IMR-90 (cell line): ENCODE measurements around the gene TRAF1. TPM values are rescaled to one million over a fixed set of nuclear protein-coding genes. Genes with fewer than 3 reads are reported as not detected.
A peak's percentile ranks its signal among the peaks of the same experiment; 100 is the strongest.

Experiments
- ATAC-seq: fragments of 200-7000 bp; cut with Tn5 transposase; 2 replicates; pipeline ENCODE4 v1.9.1; 2020; ENCODE audit warnings: low read depth, mild to moderate bottlenecking, moderate library complexity
- BruUV-seq: library from RNA; stranded (reverse); fragments of 400-500 nt; replicated peaks from 2 replicates; lab custom pipeline; 2021; lab: Mats Ljungman, UMichigan
- CTCF ChIA-PET: fragments of 300-600 bp; formaldehyde crosslinking; extraction: SDS; loops from one replicate; lab custom pipeline; 2021; ENCODE audit warnings: antibody characterized with exemption; lab: Yijun Ruan, JAX
- POLR2A ChIA-PET: fragments of 300-600 bp; sonication (Branson Sonifier 250); formaldehyde crosslinking; loops from one replicate; lab custom pipeline; 2022; ENCODE audit warnings: antibody characterized with exemption; ENCODE audit not compliant: unreplicated experiment; lab: Charles Lee
- DNase-seq: peaks from one replicate; pipeline ENCODE4 v3.0.0; 2013
- H2AFZ ChIP-seq: replicated peaks from 2 replicates; pipeline ENCODE3; 2013; ENCODE audit warnings: low read length, mild to moderate bottlenecking; ENCODE audit not compliant: poor library complexity
- H2AK5ac ChIP-seq: 2 replicates; pipeline ENCODE4 v1.6.1; 2013; ENCODE audit warnings: low read depth, low read length, inconsistent platforms
- H2AK9ac ChIP-seq: replicated peaks from 2 replicates; pipeline ENCODE3; 2013; ENCODE audit warnings: mild to moderate bottlenecking, low read depth, low read length, moderate library complexity; ENCODE audit not compliant: poor library complexity
- H2BK120ac ChIP-seq: 2 replicates; pipeline ENCODE4 v1.6.1; 2013; ENCODE audit warnings: low read depth, low read length, inconsistent platforms
- H2BK15ac ChIP-seq: 3 replicates; pipeline ENCODE4 v1.6.1; 2013; ENCODE audit warnings: low read depth, low read length, inconsistent platforms
- H2BK20ac ChIP-seq: 2 replicates; pipeline ENCODE4 v1.6.1; 2013; ENCODE audit warnings: low read depth, mild to moderate bottlenecking, inconsistent platforms, low read length, moderate library complexity
- H2BK5ac ChIP-seq: 2 replicates; pipeline ENCODE4 v1.6.1; 2013; ENCODE audit warnings: mild to moderate bottlenecking, low read depth, low read length, inconsistent platforms; ENCODE audit not compliant: poor library complexity, severe bottlenecking
- H3K14ac ChIP-seq: replicated peaks from 2 replicates; pipeline ENCODE4 v1.6.1; 2013; ENCODE audit warnings: low read depth, low read length, inconsistent platforms
- H3K18ac ChIP-seq: 2 replicates; pipeline ENCODE4 v1.6.1; 2013; ENCODE audit warnings: low read depth, low read length, control low read depth
- H3K23ac ChIP-seq: 2 replicates; pipeline ENCODE4 v1.6.1; 2013; ENCODE audit warnings: low read depth, low read length, inconsistent platforms
- H3K27ac ChIP-seq: 2 replicates; pipeline ENCODE4 v1.5.1; 2013; ENCODE audit warnings: mild to moderate bottlenecking, control low read depth, low read length; ENCODE audit not compliant: insufficient read depth
- H3K27me3 ChIP-seq: 2 replicates; pipeline ENCODE4 v1.6.1; 2013; ENCODE audit warnings: low read length; ENCODE audit not compliant: control insufficient read depth, insufficient read depth
- H3K36me3 ChIP-seq: 2 replicates; pipeline ENCODE4 v1.6.1; 2013; ENCODE audit warnings: low read length, mixed read lengths; ENCODE audit not compliant: control insufficient read depth, insufficient read depth
- H3K4ac ChIP-seq: 2 replicates; pipeline ENCODE4 v1.6.1; 2013; ENCODE audit warnings: low read depth, low read length, inconsistent platforms
- H3K4me1 ChIP-seq: 2 replicates; pipeline ENCODE4 v1.6.1; 2013; ENCODE audit warnings: low read length, mixed read lengths; ENCODE audit not compliant: control insufficient read depth, insufficient read depth
- H3K4me2 ChIP-seq: 2 replicates; pipeline ENCODE4 v1.6.1; 2013; ENCODE audit warnings: low read depth, mild to moderate bottlenecking, control low read depth, low read length, moderate library complexity
- H3K4me3 ChIP-seq: 2 replicates; pipeline ENCODE4 v1.5.1; 2013; ENCODE audit warnings: low read depth, mild to moderate bottlenecking, control low read depth, low read length, moderate library complexity; ENCODE audit not compliant: insufficient read depth
- H3K56ac ChIP-seq: 2 replicates; pipeline ENCODE4 v1.6.1; 2013; ENCODE audit warnings: low read length, inconsistent platforms; ENCODE audit not compliant: insufficient read depth; ENCODE audit errors: extremely low read depth
- H3K79me1 ChIP-seq, 2 experiments: 2 replicates each; pipeline ENCODE4 v1.6.1; 2013; ENCODE audit warnings: low read length in 2 of 2, inconsistent platforms in 1 of 2, low read depth in 1 of 2
- H3K9ac ChIP-seq: 2 replicates; pipeline ENCODE4 v1.6.1; 2013; ENCODE audit warnings: low read depth, low read length, control low read depth
- H3K9me1 ChIP-seq: 2 replicates; pipeline ENCODE4 v1.6.1; 2013; ENCODE audit warnings: low read length, inconsistent platforms; ENCODE audit not compliant: insufficient read depth
- H3K9me3 ChIP-seq: 2 replicates; pipeline ENCODE4 v1.6.1; 2013; ENCODE audit warnings: low read length; ENCODE audit not compliant: control insufficient read depth, insufficient read depth
- H4K20me1 ChIP-seq: 2 replicates; pipeline ENCODE4 v1.6.1; 2013; ENCODE audit warnings: low read length, inconsistent platforms; ENCODE audit not compliant: insufficient read depth
- H4K5ac ChIP-seq: 2 replicates; pipeline ENCODE4 v1.6.1; 2013; ENCODE audit warnings: mild to moderate bottlenecking, low read depth, low read length, control low read depth
- H4K8ac ChIP-seq, 2 experiments: 2 replicates each; pipeline ENCODE4 v1.6.1; 2013; ENCODE audit warnings: low read depth in 2 of 2, low read length in 2 of 2, control low read depth in 1 of 2, inconsistent platforms in 1 of 2
- H4K91ac ChIP-seq: 2 replicates; pipeline ENCODE4 v1.6.1; 2013; ENCODE audit warnings: low read depth, low read length, inconsistent platforms; ENCODE audit not compliant: insufficient read depth
- BHLHE40 ChIP-seq: fragments of 150-350 bp; IDR thresholded peaks from 2 replicates; pipeline ENCODE4 v1.6.1; 2016; ENCODE audit warnings: mild to moderate bottlenecking, low read depth, low read length
- CEBPB ChIP-seq: IDR thresholded peaks from 2 replicates; pipeline ENCODE4 v1.6.1; 2012; ENCODE audit warnings: low read depth, low read length, improper control_type of control experiment
- CHD1 ChIP-seq: IDR thresholded peaks from 2 replicates; pipeline ENCODE4 v1.6.1; 2012; ENCODE audit warnings: low read depth, low read length, improper control_type of control experiment
- FOS ChIP-seq: fragments of 150-350 bp; IDR thresholded peaks from 2 replicates; pipeline ENCODE4 v1.6.1; 2016; ENCODE audit warnings: low read depth, low read length
- MAFK ChIP-seq: IDR thresholded peaks from 2 replicates; pipeline ENCODE4 v1.6.1; 2012; ENCODE audit warnings: low read depth, low read length, improper control_type of control experiment
- MAZ ChIP-seq: IDR thresholded peaks from 2 replicates; pipeline ENCODE4 v1.6.1; 2012; ENCODE audit warnings: low read depth, mild to moderate bottlenecking, low read length, improper control_type of control experiment, moderate library complexity, borderline replicate concordance
- MXI1 ChIP-seq: IDR thresholded peaks from 2 replicates; pipeline ENCODE4 v1.6.1; 2012; ENCODE audit warnings: low read depth, mild to moderate bottlenecking, low read length, moderate library complexity, borderline replicate concordance
- NFE2L2 ChIP-seq: fragments of 150-350 bp; IDR thresholded peaks from 2 replicates; pipeline ENCODE4 v1.6.1; 2016; ENCODE audit warnings: low read depth, mild to moderate bottlenecking, low read length
- POLR2A ChIP-seq: IDR thresholded peaks from 2 replicates; pipeline ENCODE4 v1.6.1; 2012; ENCODE audit warnings: mild to moderate bottlenecking, low read depth, low read length
- RAD21 ChIP-seq: IDR thresholded peaks from 2 replicates; pipeline ENCODE4 v1.6.1; 2012; ENCODE audit warnings: low read length, improper control_type of control experiment
- RCOR1 ChIP-seq: IDR thresholded peaks from 2 replicates; pipeline ENCODE4 v1.6.1; 2012; ENCODE audit warnings: mild to moderate bottlenecking, low read length, improper control_type of control experiment; ENCODE audit not compliant: insufficient replicate concordance
- RFX5 ChIP-seq: IDR thresholded peaks from 2 replicates; pipeline ENCODE4 v1.8.0; 2012; ENCODE audit warnings: low read depth, mild to moderate bottlenecking, low read length, moderate library complexity
- SMC3 ChIP-seq: fragments of 150-350 bp; IDR thresholded peaks from 2 replicates; pipeline ENCODE4 v1.6.1; 2016; ENCODE audit warnings: low read depth, mild to moderate bottlenecking, antibody characterized with exemption, low read length, moderate library complexity
- WGBS, 2 experiments: methylation state at CpG; one replicate each; pipeline versions ENCODE4 v1.1.5 to v1.1.7; 2013; ENCODE audit warnings: missing lambda C conversion rate in 2 of 2; ENCODE audit not compliant: insufficient read length in 1 of 2; ENCODE audit errors: extremely low coverage in 2 of 2; 5-methylcytosine and 5-hydroxymethylcytosine counted together
- dilution Hi-C: fragments of 300-500 bp; cut with HindIII; formaldehyde crosslinking; loops from one replicate; pipeline ENCODE4 v1.14.3; 2018; ENCODE audit warnings: low sequenced_read_pairs; ENCODE audit not compliant: unreplicated experiment
- in situ Hi-C: fragments of 300-500 bp; cut with MboI; formaldehyde crosslinking; loops from 3 replicates; pipeline ENCODE4 v1.14.3; 2019; ENCODE audit warnings: low sequenced_read_pairs, inconsistent platforms, mixed read lengths
- intact Hi-C: fragments of 100-400 bp; cut with micrococcal nuclease; formaldehyde crosslinking; loops from 2 replicates; pipeline ENCODE4 v1.10.0; 2022
- polyA plus RNA-seq, 3 experiments: library from polyadenylated mRNA; depleted of rRNA; stranded (reverse); fragments of >200 nt; gene quantifications; 2 replicates each; pipeline ENCODE4 v1.2.3, GENCODE V29; 2012; ENCODE audit warnings: low replicate concordance in 1 of 3
- total RNA-seq: library from RNA; depleted of rRNA; stranded (reverse); fragments of >200 nt; gene quantifications from 2 replicates; pipeline ENCODE4 v1.2.3, GENCODE V29; 2012
- TF ChIP-seq, protein P1 (sequence below): fragments of 150-350 bp; IDR thresholded peaks from 2 replicates; pipeline ENCODE4 v1.6.1; 2016; ENCODE audit warnings: low read depth, mild to moderate bottlenecking, low read length, moderate library complexity, borderline replicate concordance
- TF ChIP-seq, protein P2 (sequence below): conservative IDR thresholded peaks from 2 replicates; pipeline ENCODE4 v1.5.1; 2012; ENCODE audit warnings: mild to moderate bottlenecking, low read depth, low read length, improper control_type of control experiment
- TF ChIP-seq, protein P3 (sequence below): fragments of 150-350 bp; IDR thresholded peaks from 2 replicates; pipeline ENCODE4 v1.6.1; 2017; ENCODE audit warnings: mild to moderate bottlenecking, antibody characterized with exemption, low read length, low read depth

TRAF1 gene
- total and polyA plus RNA-seq, 2 of the 4 experiments (the other 2 are of a cell fraction), result 3.9 to 4.1 TPM

DNA sequence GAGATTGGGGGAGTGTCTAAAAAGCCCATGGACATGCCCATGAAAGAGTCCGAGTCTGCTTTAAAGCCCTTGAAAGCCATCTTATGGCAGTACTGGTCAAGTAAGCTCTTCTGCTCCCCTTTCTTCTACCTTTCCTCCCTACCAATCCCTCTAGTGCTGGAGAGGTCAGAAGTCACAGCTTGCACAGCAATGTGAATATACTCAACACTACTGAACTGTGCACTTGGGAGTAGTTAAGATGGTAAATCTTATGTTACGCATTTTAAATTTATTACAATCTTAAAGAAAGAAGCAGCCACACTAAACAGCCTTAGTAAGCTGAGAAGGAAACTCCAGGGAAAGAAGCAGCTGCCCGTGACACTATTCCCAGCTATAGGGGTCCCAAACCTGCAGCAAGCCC, 12.3 kb upstream of the TRAF1 start:
- intact Hi-C loops (loop anchor here (5.0 kb wide), 2 partner anchors 123 to 322 kb away; no protein-coding TSS in a partner anchor), dilution Hi-C loops (no loop called here), in situ Hi-C loops (loop anchor here (5.0 kb wide), 1 partner anchor 67 kb away; no protein-coding TSS in a partner anchor)
- Histone ChIP-seq H2BK120ac (peak overlapping the region; percentile 52; the same call in 1 of the 2 replicates), H3K27me3 (no peaks in the 10 kb centered on the region), H3K18ac (peak overlapping the region; percentile 23; the same call in 1 of the 2 replicates), H4K91ac (peak overlapping the region; percentile 72; the same call in 1 of the 2 replicates), H4K20me1 (no peaks in the 10 kb centered on the region), H3K4me3 (no peak overlapping the region), H3K36me3 (no peaks in the 10 kb centered on the region), H3K9me1 (peaks cover 19% of the 10 kb centered on the region), H3K56ac (no peak overlapping the region), H3K9me3 (no peaks in the 10 kb centered on the region), H2AK5ac (peak overlapping the region; percentile 16; the same call in 1 of the 2 replicates), H3K9ac (no peak overlapping the region), H3K4me2 (no peak overlapping the region), H2BK5ac (no peak overlapping the region), H2BK15ac (no peak overlapping the region; the same call in 2 of the 3 replicates), H3K14ac (no peak overlapping the region), H3K79me1 (0 out of 4 replicates have a peak, but pooled peaks cover 0 to 3% of the 10 kb centered on the region in 2 experiments), H2BK20ac (peak overlapping the region; percentile 44; the same call in 1 of the 2 replicates), H3K4me1 (peaks cover 44% of the 10 kb centered on the region), H2AK9ac (no peak overlapping the region), H4K8ac (no peak overlapping the region), H3K23ac (no peak overlapping the region), H2AFZ (no peak overlapping the region), H4K5ac (no peak overlapping the region), H3K27ac (no peak overlapping the region), H3K4ac (no peak overlapping the region; the same call in 1 of the 2 replicates)
- no peak for DNase-seq
- no CpG with 5 or more reads among the region's 3 CpGs for WGBS, 2 experiments
- ChIA-PET POLR2A (no interaction called here), CTCF (interaction anchor here (0.6 kb wide), 1 partner anchor 327 kb away, joined by 11 read pairs; no protein-coding TSS in a partner anchor)
- TF ChIP-seq FOS, result no peak
- TF ChIP-seq, protein P1, sequence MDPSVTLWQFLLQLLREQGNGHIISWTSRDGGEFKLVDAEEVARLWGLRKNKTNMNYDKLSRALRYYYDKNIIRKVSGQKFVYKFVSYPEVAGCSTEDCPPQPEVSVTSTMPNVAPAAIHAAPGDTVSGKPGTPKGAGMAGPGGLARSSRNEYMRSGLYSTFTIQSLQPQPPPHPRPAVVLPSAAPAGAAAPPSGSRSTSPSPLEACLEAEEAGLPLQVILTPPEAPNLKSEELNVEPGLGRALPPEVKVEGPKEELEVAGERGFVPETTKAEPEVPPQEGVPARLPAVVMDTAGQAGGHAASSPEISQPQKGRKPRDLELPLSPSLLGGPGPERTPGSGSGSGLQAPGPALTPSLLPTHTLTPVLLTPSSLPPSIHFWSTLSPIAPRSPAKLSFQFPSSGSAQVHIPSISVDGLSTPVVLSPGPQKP, result no peak
- no peak for TF ChIP-seq MXI1
- no peak for TF ChIP-seq CHD1
- TF ChIP-seq RFX5, result no peak
- TF ChIP-seq RAD21, result no peak
- no peak for TF ChIP-seq POLR2A
- no peak for TF ChIP-seq MAFK
- no peak for TF ChIP-seq NFE2L2
- TF ChIP-seq, protein P2, sequence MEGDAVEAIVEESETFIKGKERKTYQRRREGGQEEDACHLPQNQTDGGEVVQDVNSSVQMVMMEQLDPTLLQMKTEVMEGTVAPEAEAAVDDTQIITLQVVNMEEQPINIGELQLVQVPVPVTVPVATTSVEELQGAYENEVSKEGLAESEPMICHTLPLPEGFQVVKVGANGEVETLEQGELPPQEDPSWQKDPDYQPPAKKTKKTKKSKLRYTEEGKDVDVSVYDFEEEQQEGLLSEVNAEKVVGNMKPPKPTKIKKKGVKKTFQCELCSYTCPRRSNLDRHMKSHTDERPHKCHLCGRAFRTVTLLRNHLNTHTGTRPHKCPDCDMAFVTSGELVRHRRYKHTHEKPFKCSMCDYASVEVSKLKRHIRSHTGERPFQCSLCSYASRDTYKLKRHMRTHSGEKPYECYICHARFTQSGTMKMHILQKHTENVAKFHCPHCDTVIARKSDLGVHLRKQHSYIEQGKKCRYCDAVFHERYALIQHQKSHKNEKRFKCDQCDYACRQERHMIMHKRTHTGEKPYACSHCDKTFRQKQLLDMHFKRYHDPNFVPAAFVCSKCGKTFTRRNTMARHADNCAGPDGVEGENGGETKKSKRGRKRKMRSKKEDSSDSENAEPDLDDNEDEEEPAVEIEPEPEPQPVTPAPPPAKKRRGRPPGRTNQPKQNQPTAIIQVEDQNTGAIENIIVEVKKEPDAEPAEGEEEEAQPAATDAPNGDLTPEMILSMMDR, result no peak
- TF ChIP-seq SMC3, result no peak
- TF ChIP-seq, protein P3, sequence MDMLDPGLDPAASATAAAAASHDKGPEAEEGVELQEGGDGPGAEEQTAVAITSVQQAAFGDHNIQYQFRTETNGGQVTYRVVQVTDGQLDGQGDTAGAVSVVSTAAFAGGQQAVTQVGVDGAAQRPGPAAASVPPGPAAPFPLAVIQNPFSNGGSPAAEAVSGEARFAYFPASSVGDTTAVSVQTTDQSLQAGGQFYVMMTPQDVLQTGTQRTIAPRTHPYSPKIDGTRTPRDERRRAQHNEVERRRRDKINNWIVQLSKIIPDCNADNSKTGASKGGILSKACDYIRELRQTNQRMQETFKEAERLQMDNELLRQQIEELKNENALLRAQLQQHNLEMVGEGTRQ, result no peak
- TF ChIP-seq BHLHE40, result no peak
- TF ChIP-seq MAZ, result no peak
- TF ChIP-seq RCOR1, result no peak
- TF ChIP-seq CEBPB, result no peak
- no peak for ATAC-seq
- no TSS peak for BruUV-seq
